Measurements from ENCODE around the gene CFAP68. TPM values are rescaled to one million over a fixed set of nuclear protein-coding genes. Genes with fewer than 3 reads are reported as not detected.

Gene CFAP68
- total RNA-seq, 2 donors from 2014 or later, result 11.6 to 12.7 TPM

GRCh38 chr11:111834432-111835163 is 44.7 kb upstream of the CFAP68 start:
- no peak for DNase-seq
- WGBS, 2 experiments (ENCODE audit: insufficient coverage in 1 of 2, insufficient read length in 1 of 2), result 88 to 94% methylated on average over 3 of the region's 3 CpGs
- no peaks in the 10 kb centered on the region for H3K4me1 ChIP-seq (ENCODE audit: control insufficient read depth, insufficient read depth, low read length)
- peak overlapping the region; percentile 34 for H3K27ac ChIP-seq (ENCODE audit: low read depth, low read length)
- Mint-ChIP-seq H3K9me3 (no peaks in the 10 kb centered on the region), H3K27ac (no peak overlapping the region), H3K27me3 (ENCODE audit: insufficient read depth) (no peaks in the 10 kb centered on the region), H3K4me1 (no peaks in the 10 kb centered on the region), H3K36me3 (ENCODE audit: low read depth) (peaks cover 8% of the 10 kb centered on the region), H3K4me3 (no peak overlapping the region)
- H3K9ac ChIP-seq (ENCODE audit: extremely low read depth, low read length, poor library complexity, severe bottlenecking), result no peak overlapping the region
- H3K36me3 ChIP-seq (ENCODE audit: control insufficient read depth, insufficient read depth, low read length), result peaks cover 33% of the 10 kb centered on the region
- H3K27me3 ChIP-seq (ENCODE audit: control insufficient read depth, insufficient read depth, low read length, poor library complexity, severe bottlenecking), result no peaks in the 10 kb centered on the region
- no peak overlapping the region for H3K4me3 ChIP-seq (ENCODE audit: low read length)
- TF ChIP-seq CTCF (conservative IDR thresholded peaks at IDR 0.05), result no peak
- H3K9me3 ChIP-seq (ENCODE audit: control insufficient read depth, low read length), result no peaks in the 10 kb centered on the region

GRCh38 chr11:111835665-111836064 is 43.7 kb upstream of the CFAP68 start:
- no peak overlapping the region for H3K9ac ChIP-seq (ENCODE audit: extremely low read depth, low read length, poor library complexity, severe bottlenecking)

GRCh38 chr11:111836162-111836561 is 43.2 kb upstream of the CFAP68 start:
- 85 to 100% methylated on average over 1 of the region's 1 CpG for WGBS, 2 experiments (ENCODE audit: insufficient coverage in 1 of 2, insufficient read length in 1 of 2)
- H3K9me3 Mint-ChIP-seq, result no peaks in the 10 kb centered on the region
- H3K27me3 Mint-ChIP-seq (ENCODE audit: insufficient read depth), result no peaks in the 10 kb centered on the region
- H3K4me1 ChIP-seq (ENCODE audit: control insufficient read depth, insufficient read depth, low read length), result peaks cover 14% of the 10 kb centered on the region
- no peak for TF ChIP-seq CTCF (conservative IDR thresholded peaks at IDR 0.05)
- H3K4me3 ChIP-seq (ENCODE audit: low read length), result no peak overlapping the region
- no peak overlapping the region for H3K27ac ChIP-seq (ENCODE audit: low read depth, low read length)
- no peak overlapping the region for H3K4me3 Mint-ChIP-seq
- no peaks in the 10 kb centered on the region for H3K9me3 ChIP-seq (ENCODE audit: control insufficient read depth, low read length)
- H3K27ac Mint-ChIP-seq, result no peak overlapping the region
- DNase-seq, result no peak
- no peak overlapping the region for H3K9ac ChIP-seq (ENCODE audit: extremely low read depth, low read length, poor library complexity, severe bottlenecking)
- H3K4me1 Mint-ChIP-seq, result peaks cover 14% of the 10 kb centered on the region
- no peaks in the 10 kb centered on the region for H3K27me3 ChIP-seq (ENCODE audit: control insufficient read depth, insufficient read depth, low read length, poor library complexity, severe bottlenecking)
- peaks cover 30% of the 10 kb centered on the region for H3K36me3 ChIP-seq (ENCODE audit: control insufficient read depth, insufficient read depth, low read length)
- peaks cover 6% of the 10 kb centered on the region for H3K36me3 Mint-ChIP-seq (ENCODE audit: low read depth)

More at GRCh38 chr11:111835665-111836064, 43.7 kb upstream of the CFAP68 start:
- Histone ChIP-seq H3K27me3 (ENCODE audit: control insufficient read depth, insufficient read depth, low read length, poor library complexity, severe bottlenecking) (no peaks in the 10 kb centered on the region), H3K36me3 (ENCODE audit: control insufficient read depth, insufficient read depth, low read length) (peaks cover 33% of the 10 kb centered on the region), H3K4me1 (ENCODE audit: control insufficient read depth, insufficient read depth, low read length) (peaks cover 10% of the 10 kb centered on the region), H3K4me3 (ENCODE audit: low read length) (no peak overlapping the region), H3K27ac (ENCODE audit: low read depth, low read length) (no peak overlapping the region), H3K9me3 (ENCODE audit: control insufficient read depth, low read length) (no peaks in the 10 kb centered on the region)
- 87 to 93% methylated on average over 7 of the region's 7 CpGs for WGBS, 2 experiments (ENCODE audit: insufficient coverage in 1 of 2, insufficient read length in 1 of 2)
- Mint-ChIP-seq H3K27me3 (ENCODE audit: insufficient read depth) (no peaks in the 10 kb centered on the region), H3K36me3 (ENCODE audit: low read depth) (peaks cover 6% of the 10 kb centered on the region), H3K4me1 (peaks cover 9% of the 10 kb centered on the region), H3K9me3 (no peaks in the 10 kb centered on the region), H3K27ac (no peak overlapping the region), H3K4me3 (no peak overlapping the region)
- TF ChIP-seq CTCF (conservative IDR thresholded peaks at IDR 0.05), result no peak
- DNase-seq, result no peak

All from endodermal cell (in vitro differentiated cells).